HG03460 (cell line): Measurements from ENCODE around the gene PPCDC.

Experiments
- ATAC-seq: cut with Tn5 transposase; IDR thresholded peaks from one replicate; pipeline ENCODE4 v1.9.1; 2021; ENCODE audit not compliant: unreplicated experiment

PPCDC gene

DNA sequence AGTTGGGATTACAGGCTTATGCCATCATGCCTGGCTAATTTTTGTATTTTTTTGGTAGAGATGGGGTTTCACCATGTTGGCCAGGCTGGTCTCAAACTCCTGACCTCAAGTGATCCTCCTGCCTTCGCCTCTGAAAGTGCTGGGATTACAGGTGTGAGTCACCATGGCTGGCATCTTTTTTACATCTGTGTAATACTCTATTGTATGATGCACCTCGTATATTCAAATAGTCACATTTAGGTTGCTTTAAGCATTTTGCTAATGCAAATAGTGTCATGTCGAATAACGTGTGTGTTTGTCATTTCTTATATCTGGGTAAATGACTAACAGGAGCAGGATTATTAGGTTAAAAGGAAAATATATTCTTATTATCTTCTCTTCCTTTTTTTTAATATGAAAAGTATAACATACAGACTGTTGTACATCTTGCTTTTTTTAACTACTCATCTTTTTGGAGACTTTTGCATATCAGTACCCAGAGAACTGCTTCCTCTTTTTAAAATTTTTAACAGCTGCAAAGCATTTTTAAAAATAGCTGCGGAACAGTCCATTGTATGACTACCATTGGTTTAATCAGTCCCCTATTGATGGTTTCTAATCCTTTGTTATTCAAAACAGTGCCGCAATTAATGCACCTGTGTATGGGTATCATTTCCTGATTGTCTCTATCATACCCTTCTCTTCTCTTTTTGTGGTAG is 14.6 kb upstream of the PPCDC start:
- ATAC-seq = peak; percentile 84

DNA sequence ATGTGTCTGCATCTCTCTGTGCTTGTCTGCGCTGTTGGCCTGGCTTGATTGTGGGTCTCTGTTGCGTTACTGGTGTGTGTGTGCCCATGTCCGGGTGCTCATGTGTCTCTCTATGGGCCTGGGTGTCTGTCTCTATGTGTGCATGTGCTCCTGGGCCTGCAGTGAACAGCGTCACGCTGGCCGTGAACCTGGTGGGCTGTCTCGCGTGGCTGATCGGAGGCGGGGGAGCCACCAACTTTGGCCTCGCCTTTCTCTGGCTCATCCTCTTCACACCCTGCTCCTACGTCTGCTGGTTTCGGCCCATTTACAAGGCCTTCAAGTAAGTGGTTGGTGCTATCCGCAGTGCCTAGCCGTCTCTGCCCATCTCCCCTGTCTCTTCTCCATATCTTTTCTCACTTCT is 7.0 kb upstream of the PPCDC start:
- ATAC-seq = no peak

DNA sequence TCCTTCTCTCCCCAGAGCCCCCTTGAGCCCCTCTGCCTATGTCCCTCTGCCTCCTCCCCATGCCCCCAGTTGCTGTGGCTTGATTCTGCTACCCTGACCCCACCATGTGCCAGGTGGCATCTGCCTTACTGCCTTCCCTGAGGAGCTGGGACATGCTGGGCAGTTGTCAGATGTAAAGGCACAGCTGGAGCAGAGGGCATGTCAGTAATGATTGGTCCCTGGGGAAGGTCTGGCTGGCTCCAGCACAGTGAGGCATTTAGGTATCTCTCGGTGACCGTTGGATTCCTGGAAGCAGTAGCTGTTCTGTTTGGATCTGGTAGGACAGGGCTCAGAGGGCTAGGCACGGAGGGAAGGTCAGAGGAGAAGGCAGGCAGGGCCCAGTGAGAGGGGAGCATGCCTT is 3.5 kb upstream of the PPCDC start:
- no peak for ATAC-seq

DNA sequence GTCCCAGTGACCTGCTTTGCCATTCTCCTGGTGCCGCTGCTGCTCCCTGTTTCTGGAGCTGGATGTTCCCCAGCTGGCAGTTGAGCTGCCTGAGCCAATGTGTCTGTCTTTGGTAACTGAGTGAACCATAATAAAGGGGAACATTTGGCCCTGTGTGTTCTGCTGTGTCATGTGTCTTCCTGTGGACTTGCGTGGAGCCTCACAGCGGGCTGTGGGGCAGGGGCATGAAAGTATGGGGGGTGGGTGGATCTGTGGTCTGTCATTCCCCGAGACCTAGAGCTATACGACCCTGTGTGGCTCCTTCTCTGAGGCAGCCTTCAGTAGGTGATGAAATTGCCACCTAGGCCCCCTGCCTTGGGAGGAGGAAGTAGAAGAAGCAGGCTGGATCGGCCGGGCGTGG is 2.0 kb upstream of the PPCDC start:
- no peak for ATAC-seq

DNA sequence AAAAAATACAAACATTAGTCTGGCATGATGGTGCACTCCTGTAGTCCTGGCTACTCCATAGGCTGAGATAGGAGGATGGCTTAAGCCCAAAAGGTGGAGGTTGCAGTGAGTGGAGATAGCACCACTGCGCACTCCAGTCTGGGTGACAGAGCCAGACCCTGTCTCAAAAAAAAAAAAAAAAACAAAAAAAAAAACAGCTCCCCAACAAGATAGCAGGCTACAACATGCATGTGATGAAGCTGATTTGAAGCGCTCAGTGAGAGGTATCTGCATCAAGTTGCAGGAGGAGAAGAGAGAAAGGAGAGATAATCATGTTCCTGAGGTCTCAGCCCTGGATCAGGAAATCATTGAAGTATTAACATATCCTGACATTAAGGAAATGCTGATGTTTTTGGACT is 608 bp upstream of the PPCDC start:
- ATAC-seq = no peak

DNA sequence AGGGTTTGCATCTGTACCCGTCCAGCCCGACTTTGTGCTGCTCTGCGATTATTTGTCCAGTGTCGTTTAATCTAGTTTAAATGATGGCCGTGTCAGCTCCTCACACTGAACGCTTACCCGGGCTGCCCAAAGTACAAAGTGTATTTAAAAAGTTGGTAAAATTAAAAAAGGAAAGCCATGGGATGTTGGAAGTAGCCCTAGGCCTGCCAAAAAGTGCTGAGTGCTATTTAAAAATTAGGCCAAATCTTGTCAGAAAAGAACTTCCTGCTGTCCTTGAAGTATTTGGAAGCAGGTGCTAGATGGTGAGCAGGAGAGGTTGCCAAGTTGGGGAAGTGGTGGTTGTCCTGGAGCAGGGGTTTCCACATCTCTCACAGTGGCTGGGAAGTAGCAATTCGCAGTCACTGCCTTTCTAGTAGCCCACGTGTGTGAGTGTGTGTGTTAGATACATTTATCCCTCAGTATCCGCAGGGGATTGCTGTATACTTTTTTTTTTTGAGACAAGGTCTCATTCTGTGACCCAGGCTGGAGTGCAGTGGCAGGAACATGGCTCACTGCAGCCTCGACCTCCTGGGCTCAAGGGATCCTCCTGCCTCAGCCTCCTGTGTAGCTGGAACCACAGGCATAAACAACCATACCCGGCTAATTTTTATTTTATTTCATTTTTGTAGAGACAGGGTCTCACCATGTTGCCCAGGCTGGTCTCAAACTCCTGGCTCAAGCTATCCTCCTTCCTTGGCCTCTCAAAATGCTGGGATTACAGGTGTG is 664 bp downstream of the PPCDC start:
- no peak for ATAC-seq

DNA sequence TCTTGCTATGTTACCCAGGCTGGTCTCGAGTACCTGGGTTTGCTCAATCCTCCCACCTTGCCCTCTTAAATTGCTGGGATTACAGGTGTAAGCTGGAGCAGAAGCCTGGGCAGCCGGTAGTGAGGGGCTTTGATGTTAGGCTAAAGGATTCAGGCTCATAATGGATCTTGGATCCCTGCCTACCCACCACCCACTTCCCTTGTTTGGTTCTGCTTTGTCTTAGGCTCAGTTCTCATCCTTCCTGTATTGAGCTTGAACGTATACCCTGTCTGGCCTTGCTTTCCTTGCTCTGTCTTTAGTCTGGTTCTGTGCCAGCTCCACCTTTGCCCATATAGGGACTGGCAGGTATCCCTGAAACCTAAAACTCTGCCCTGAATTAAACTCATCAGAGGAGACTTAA is 1.7 kb downstream of the PPCDC start:
- ATAC-seq = no peak

DNA sequence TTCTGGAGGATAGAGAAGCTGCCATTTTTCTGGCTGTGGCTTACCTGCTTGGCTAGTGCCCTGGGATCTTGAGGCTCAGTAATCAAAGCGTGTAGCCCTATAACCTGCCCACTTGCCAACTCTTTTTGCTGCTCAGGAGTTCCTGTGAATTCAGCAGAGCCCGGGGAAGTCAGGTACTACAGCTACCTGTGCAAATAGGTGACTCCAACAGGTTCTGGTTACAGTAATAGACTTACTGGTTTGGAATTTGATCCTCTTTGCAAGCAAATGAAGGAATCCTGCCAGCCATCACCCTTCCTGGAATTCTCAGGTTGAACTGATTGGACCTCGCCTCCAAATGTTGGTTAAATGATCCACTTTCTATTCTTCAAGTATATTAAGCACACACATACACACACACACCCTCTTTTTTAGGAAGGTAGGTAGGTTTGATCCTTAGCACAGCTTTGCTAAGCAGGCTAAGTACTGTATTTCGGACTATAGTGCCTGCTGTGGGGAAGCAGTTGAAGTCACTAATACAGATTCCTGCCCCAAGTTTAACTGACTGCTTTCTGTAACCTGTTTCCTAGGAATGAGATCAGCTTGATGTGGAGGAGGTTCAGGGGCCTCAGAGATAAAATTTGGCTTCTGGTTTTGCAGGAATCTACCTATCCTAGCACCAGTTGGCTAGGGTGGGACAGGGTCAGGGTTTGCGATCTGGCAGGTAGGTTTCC is 2.3 kb downstream of the PPCDC start:
- ATAC-seq = no peak

DNA sequence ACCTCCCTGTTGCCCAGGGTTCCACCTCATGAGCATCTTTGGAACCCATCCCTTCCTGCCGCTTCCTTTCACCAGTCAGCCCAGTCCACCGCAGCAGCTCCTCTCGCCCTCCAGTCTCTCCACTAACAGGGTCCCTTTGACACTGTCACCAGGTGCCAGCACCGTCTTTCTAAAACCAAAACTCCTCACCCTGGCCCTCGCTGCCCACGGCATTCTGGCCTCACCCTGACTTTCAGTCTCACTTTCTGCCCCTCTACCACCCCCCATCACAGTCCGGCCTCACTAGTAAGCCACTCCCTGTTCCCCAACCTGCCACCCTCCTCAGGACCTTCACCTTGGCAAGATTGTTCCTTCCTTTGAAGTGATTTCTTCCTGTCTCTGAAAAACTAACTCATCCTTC is 4.2 kb downstream of the PPCDC start:
- no peak for ATAC-seq

DNA sequence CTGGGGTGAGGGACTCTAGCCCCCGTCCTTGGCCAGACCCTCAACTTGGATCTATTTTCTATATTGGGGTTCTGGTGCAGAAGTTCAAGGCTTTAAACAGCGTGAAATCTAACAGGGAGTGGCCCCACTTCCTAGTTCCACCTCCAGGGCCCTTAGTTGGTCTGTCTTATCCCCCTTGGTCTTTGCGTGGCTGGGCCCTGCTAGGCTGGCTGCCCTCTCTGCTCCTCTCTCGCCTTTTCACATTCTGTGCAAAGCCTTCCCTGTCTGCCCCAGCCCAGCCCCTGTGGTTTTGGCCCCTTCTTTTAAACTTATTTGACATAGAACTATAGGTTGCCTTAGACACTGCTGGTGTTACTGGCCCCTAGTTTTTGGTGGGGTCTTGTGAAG is 5.6 kb downstream of the PPCDC start:
- no peak for ATAC-seq

DNA sequence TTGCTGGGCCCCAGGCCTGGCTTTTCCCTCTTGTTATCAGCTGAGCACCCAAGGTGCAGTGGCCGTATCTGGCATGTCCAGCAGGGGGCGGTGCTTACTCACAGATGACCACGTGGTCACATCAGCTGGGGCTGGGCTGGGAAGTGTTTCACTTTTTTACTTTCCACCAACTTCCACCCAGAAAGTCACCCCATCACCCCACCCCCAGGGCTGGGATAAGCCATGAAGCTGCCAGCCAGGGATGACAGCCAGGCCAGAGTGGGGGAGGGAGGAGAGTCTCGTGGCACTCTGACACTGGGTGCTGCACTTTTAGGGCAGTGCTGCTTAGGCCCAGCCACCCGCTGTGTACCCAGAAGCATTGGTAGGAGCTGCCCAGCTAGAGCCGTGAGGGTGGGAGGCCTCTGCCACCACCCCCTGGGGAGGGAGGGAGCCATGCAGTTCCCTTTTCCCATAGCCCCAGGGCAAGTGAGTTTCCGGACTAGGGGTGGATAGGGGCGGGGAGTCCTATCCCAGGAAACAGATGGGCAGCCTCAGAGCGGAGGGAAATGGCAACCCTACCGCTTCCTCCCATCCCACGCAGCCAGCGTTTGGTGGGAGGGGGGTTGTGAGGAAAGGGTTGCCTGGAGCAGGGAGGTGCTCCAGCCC is 6.1 kb downstream of the PPCDC start:
- ATAC-seq = no peak

DNA sequence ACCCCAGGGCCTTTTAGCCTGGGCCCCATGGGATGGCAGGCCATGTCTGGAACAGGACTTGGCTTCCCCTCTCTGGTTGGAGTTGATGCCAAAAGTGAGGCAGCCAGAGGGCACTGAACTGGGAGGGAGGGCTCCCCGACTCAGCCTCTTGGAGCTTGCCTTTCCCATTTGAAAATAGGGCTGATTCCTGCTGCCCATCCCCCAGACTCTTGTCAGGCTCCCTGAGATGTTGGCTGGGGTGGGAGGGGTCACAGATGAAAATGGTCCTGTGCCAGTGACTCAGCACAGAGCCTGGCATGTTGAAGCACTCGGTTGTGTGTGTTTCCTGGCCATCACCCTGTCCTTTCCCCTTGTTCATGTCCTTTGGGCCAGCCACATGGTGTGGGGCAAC is 6.6 kb downstream of the PPCDC start:
- ATAC-seq = no peak

DNA sequence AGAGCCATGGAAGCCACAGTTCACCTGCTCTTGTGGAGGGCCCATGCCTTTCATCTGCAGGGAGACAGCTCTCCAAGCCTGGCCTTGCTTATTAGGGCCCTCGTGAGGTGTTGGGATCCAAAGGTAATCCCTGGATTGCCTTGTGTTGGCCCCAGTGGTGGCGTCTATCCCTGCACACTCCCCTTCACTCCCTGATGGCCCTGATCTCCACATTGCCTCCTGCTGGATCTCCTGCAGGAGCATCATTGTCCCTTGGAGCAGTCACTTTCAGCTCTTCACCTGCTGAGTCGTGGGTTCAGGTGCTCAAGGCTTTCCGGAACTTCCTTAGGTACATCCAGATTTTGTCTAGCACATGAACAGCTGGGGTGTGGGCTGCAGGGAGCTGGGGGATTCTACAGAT is 7.0 kb downstream of the PPCDC start:
- no peak for ATAC-seq

DNA sequence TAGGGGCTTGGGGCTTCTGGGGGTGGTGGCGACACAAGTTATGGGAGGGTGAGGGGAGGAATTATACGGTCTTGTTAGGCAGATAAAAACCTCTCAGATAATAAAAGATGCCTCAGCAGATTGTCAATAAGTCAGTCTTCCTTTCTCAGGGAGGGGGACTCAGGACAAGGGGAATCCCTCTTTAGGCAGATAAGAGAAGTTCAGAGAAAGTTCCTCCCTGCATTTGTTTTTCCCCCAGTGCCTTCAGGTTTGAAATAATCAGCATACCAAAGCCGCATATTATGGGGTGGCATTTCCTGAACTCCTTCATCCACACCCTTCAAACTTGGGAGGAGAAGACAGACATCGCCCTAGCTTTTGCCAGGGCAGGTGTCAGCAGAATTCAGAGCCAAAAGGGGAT is 8.5 kb downstream of the PPCDC start:
- ATAC-seq = no peak

DNA sequence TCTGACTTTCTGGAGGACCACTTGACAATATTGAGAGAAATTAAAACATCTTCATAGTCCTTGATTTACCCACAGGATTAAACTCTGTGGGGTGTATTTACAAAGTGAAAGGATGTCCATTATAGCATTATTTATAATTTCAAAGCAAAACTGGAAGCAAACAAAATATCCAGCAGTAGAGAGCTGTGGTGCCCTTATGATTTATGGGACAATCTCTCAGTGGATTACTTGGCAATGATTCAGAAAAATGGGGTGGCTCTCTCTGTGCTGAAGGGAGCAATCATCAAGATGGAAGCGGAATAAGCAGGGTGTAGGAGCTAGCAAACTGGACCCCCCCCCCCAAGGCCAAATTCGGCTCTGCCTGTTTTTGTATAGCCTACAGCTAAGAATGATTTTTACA is 9.0 kb downstream of the PPCDC start:
- ATAC-seq = no peak

DNA sequence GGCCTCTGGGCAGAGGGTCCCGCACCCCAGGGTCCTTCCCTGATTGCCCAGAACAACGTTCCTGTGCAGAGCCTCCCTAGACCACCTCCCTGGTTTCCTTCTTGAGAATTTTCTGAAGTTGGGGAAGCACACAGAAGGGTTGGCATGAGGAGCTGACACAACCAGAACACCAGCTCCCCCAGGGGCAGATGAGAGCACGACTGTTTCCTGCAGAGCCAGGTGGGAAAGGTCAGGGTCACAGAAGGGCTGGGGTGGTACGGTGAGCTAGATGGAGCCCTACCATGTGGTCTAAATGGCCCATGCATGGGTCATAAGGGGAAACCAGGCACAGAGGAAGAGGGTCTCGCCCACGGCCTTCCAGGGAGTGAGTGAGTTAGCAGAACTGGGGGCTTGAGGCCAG is 10.4 kb downstream of the PPCDC start:
- ATAC-seq = no peak

DNA sequence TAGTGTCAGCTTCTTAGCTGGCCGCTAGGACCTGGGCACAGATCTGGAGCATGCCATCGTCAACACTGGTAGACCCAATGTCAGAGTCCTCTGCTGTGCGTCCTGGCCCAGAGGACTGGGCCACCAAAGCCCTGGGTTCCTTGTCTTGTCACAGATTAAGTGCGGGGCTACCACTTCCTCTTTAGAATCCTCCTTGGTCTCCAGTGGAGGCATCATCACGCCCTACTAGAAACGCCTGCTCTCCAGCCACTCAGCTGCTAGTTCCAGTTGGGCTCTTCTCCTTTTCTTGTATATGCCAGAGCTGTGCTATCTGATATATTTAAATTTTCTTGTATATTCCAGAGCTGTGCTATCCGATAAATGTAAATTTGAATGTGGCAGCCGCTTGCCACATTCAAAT is 11.2 kb downstream of the PPCDC start:
- ATAC-seq = no peak

DNA sequence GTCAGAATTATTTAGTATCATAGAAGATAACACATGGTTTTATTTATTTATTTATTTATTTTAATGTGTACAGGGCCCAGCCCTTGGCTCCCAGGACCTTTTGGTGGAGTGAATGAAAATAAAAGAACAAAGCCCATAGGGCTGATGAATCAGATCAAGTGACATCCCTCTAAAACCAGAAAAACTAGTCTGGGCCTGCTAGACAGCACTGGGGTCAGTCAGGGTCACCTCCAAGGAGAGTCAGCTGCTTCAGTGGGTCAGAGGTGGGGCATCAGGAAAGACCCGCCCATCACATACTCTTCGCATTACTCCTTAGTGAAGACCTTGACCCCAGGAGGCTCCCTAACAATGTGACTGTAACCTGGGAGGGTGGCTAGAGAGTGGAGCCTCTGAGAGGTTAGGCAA is 12.8 kb downstream of the PPCDC start:
- no peak for ATAC-seq

DNA sequence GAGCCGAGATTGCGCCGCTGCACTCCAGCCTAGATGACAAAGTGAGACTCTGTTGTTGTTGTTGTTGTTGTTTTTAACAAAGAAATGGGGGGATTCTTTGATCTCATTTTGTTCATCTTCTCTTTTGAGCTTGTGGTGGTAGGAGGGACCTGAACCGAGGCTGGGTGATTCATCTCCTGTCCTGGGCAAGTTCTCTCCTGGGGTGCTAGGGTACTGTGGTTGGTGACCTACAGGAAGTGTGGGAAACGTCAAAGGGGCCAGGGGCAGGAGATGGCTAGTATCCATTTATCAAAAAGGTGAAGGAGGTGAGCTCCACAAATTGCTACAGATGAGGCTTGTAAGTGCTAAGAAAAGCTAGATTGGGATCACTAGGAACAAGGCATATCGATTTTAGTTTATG is 14.3 kb downstream of the PPCDC start:
- no peak for ATAC-seq

DNA sequence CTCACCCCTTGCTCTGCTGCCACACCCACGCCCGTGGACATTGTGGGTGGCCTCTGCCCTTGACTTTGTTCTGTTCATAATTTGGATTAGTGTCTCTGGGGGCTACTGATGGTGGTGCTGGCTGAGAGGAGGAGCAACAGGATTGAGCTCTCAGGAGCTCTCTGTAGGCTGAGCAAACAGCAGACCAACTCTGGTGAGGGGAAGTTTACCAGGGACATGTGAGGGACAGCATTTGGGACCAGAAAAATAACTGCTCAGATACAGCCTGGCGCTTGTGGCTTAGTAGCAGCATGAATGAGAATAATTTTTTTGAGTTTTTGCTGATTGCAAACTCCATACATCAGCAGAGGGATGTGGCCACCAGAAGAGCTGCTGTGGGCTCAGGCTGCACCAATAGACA is 14.8 kb downstream of the PPCDC start:
- no peak for ATAC-seq

DNA sequence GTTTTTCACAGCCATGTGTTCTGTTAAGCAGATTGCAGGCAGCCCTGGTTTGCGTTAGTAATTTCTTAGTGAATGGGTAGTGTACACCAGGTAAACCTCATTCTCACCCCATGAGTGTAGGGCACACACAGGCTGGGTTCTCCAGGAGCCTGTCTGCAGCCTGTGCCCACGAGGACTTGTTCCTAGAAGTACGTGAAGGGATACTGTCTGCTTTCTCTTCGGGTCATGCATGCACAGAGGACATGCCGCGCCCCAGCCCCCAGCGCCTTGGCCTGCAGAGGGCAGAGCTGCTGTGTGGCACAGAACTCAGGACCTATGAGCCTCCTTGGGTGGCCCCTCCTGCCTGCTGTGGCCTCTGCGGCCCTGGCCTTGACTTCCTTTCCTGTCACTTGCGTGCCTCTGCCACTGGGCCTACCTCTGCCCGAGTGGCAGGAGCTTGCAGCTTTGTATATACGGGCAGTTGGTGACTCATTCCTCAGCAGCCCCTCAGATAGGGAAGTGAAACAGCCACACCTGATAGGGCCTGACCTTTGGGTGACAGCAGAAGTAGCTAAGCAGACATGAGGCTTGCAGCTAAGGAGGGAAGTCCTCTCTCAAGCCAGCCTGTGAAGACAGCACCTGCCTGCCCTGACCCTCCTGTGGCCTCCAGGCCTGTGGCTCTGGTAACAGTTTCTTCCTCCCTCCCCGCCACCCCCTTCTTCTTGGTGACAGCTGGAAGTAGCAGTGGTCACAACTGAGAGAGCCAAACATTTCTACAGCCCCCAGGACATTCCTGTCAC is 19.5 kb downstream of the PPCDC start:
- peak; percentile 62 for ATAC-seq
